ENCODE results near the gene TTLL5.

GRCh38 chr14:75753696-75754095 lies 92.7 kb downstream of the TTLL5 start:
- no peak for TF ChIP-seq CTCF (IDR thresholded peaks at IDR 0.05)
- no peak for TF ChIP-seq POLR2A (IDR thresholded peaks at IDR 0.05)
